Measurements from ENCODE around the gene TRIM41. TPM values are rescaled to one million over a fixed set of nuclear protein-coding genes. Genes with fewer than 3 reads are reported as not detected.

The TRIM41 gene
- total RNA-seq, 1 donor, result 12.7 TPM

- H3K4me3 ChIP-seq (ENCODE audit: low read depth, low read length), result no peak overlapping the region
- DNase-seq (ENCODE audit: low read depth), result no peak
- no peak for TF ChIP-seq CTCF (IDR thresholded peaks at IDR 0.05; ENCODE audit: insufficient read depth, low read length)
Observed at GRCh38 chr5:181233801-181234454, 10.8 kb downstream of the TRIM41 start.

GRCh38 chr5:181234455-181235306 lies 11.6 kb downstream of the TRIM41 start:
- no peak overlapping the region for H3K4me3 ChIP-seq (ENCODE audit: low read depth, low read length)
- DNase-seq (ENCODE audit: low read depth), result no peak
- TF ChIP-seq CTCF (IDR thresholded peaks at IDR 0.05; ENCODE audit: insufficient read depth, low read length), result no peak

- no peak for DNase-seq (ENCODE audit: low read depth)
- no peak overlapping the region for H3K4me3 ChIP-seq (ENCODE audit: low read depth, low read length)
- no peak for TF ChIP-seq CTCF (IDR thresholded peaks at IDR 0.05; ENCODE audit: insufficient read depth, low read length)
Observed at GRCh38 chr5:181235323-181235688, 12.2 kb downstream of the TRIM41 start.

- no peak overlapping the region for H3K4me3 ChIP-seq (ENCODE audit: low read depth, low read length)
- no peak for TF ChIP-seq CTCF (IDR thresholded peaks at IDR 0.05; ENCODE audit: insufficient read depth, low read length)
- no peak for DNase-seq (ENCODE audit: low read depth)
Observed at GRCh38 chr5:181235689-181236366, 12.7 kb downstream of the TRIM41 start.

- no peak overlapping the region for H3K4me3 ChIP-seq (ENCODE audit: low read depth, low read length)
- no peak for TF ChIP-seq CTCF (IDR thresholded peaks at IDR 0.05; ENCODE audit: insufficient read depth, low read length)
- no peak for DNase-seq (ENCODE audit: low read depth)
Observed at GRCh38 chr5:181236471-181236870, 13.4 kb downstream of the TRIM41 start.

GRCh38 chr5:181236954-181237641 lies 14.0 kb downstream of the TRIM41 start:
- no peak overlapping the region for H3K4me3 ChIP-seq (ENCODE audit: low read depth, low read length)
- DNase-seq (ENCODE audit: low read depth), result no peak
- no peak for TF ChIP-seq CTCF (IDR thresholded peaks at IDR 0.05; ENCODE audit: insufficient read depth, low read length)

Measured in fibroblast of the aortic adventitia (primary cell).